ENCODE results near the gene C2orf68. TPM values are rescaled to one million over a fixed set of nuclear protein-coding genes. Genes with fewer than 3 reads are reported as not detected.

The C2orf68 gene
- polyA plus RNA-seq, 3 donors: 24.2 to 32.9 (median 30.7) TPM

GRCh38 chr2:85635636-85636035 is 23.8 kb upstream of the C2orf68 start:
- 100% methylated on average over 2 of the region's 4 CpGs for WGBS (ENCODE audit: insufficient coverage)
- intact Hi-C loops (cut with micrococcal nuclease): loop anchor here in 1 of 2 donors (5.0 to 10.0 kb wide), 2 partner anchors 89 to 177 kb away; no protein-coding TSS in a partner anchor
- Histone ChIP-seq H3K4me1 (ENCODE audit: control insufficient read depth in 1 of 2, insufficient read depth in 2 of 2, low read length in 2 of 2) (no peaks in the 10 kb centered on the region), H3K27ac (ENCODE audit: low read depth in 1 of 2, low read length in 2 of 2) (peak overlapping the region in 1 of 2 donors; percentile 65), H4K20me1 (ENCODE audit: insufficient read depth, low read length) (peaks cover 11% of the 10 kb centered on the region), H3K27me3 (ENCODE audit: control insufficient read depth in 2 of 2, insufficient read depth in 2 of 2, low read length in 2 of 2) (no peaks in the 10 kb centered on the region), H3K79me2 (ENCODE audit: insufficient read depth, low read length) (peaks cover 21% of the 10 kb centered on the region), H3K4me3 (replicated peaks in 1 of 3; ENCODE audit: low read depth in 2 of 3, low read length in 3 of 3) (no peak overlapping the region), H3K36me3 (replicated peaks in 1 of 2; ENCODE audit: control insufficient read depth in 1 of 2, insufficient read depth in 2 of 2, low read length in 2 of 2) (peaks cover 79 to 95% of the 10 kb centered on the region in 2 donors), H2AFZ (ENCODE audit: insufficient read depth, low read depth, low read length, poor library complexity, severe bottlenecking) (no peak overlapping the region), H3K9ac (ENCODE audit: insufficient read depth, low read length, poor library complexity, severe bottlenecking) (no peak overlapping the region), H3K4me2 (replicated peaks; ENCODE audit: extremely low read depth, low read length, poor library complexity, severe bottlenecking) (no peak overlapping the region), H3K9me3 (replicated peaks in 1 of 2; ENCODE audit: control insufficient read depth in 1 of 2, insufficient read depth in 1 of 2, low read length in 2 of 2) (no peaks in the 10 kb centered on the region)
- peaks cover 7% of the 10 kb centered on the region for H3K4me1 Mint-ChIP-seq
- no peaks in the 10 kb centered on the region for H3K27me3 Mint-ChIP-seq (ENCODE audit: low read depth in 3 of 3)
- H3K27ac Mint-ChIP-seq: peak overlapping the region in 3 of 7 donors; percentile 1 to 38 (median 20)
- no peaks in the 10 kb centered on the region for H3K9me3 Mint-ChIP-seq
- TF ChIP-seq, protein P1, sequence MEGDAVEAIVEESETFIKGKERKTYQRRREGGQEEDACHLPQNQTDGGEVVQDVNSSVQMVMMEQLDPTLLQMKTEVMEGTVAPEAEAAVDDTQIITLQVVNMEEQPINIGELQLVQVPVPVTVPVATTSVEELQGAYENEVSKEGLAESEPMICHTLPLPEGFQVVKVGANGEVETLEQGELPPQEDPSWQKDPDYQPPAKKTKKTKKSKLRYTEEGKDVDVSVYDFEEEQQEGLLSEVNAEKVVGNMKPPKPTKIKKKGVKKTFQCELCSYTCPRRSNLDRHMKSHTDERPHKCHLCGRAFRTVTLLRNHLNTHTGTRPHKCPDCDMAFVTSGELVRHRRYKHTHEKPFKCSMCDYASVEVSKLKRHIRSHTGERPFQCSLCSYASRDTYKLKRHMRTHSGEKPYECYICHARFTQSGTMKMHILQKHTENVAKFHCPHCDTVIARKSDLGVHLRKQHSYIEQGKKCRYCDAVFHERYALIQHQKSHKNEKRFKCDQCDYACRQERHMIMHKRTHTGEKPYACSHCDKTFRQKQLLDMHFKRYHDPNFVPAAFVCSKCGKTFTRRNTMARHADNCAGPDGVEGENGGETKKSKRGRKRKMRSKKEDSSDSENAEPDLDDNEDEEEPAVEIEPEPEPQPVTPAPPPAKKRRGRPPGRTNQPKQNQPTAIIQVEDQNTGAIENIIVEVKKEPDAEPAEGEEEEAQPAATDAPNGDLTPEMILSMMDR (IDR thresholded peaks at IDR 0.05): no peak
- H3K4me3 Mint-ChIP-seq: no peak overlapping the region
- no peak for DNase-seq
- peaks cover 81 to 99% of the 10 kb centered on the region in 2 donors for H3K36me3 Mint-ChIP-seq

- intact Hi-C loops (cut with micrococcal nuclease): loop anchor here in 1 of 2 donors (5.0 to 10.0 kb wide), 2 partner anchors 90 to 177 kb away; no protein-coding TSS in a partner anchor
- H3K36me3 ChIP-seq (replicated peaks in 1 of 2; ENCODE audit: control insufficient read depth in 1 of 2, insufficient read depth in 2 of 2, low read length in 2 of 2): peaks cover 81 to 96% of the 10 kb centered on the region in 2 donors
- H3K27ac Mint-ChIP-seq: peak overlapping the region in 5 of 7 donors; percentile 16 to 91 (median 38)
Observed at GRCh38 chr2:85635011-85635410, 23.1 kb upstream of the C2orf68 start.

More at GRCh38 chr2:85635011-85635410, 23.1 kb upstream of the C2orf68 start:
- Mint-ChIP-seq H3K4me3 (no peak overlapping the region), H3K27me3 (ENCODE audit: low read depth in 3 of 3) (no peaks in the 10 kb centered on the region), H3K36me3 (peaks cover 82 to 99% of the 10 kb centered on the region in 2 donors), H3K9me3 (no peaks in the 10 kb centered on the region), H3K4me1 (peaks cover 7% of the 10 kb centered on the region)
- TF ChIP-seq, protein P1 (IDR thresholded peaks at IDR 0.05): no peak
- Histone ChIP-seq H3K79me2 (ENCODE audit: insufficient read depth, low read length) (peaks cover 21% of the 10 kb centered on the region), H3K4me2 (replicated peaks; ENCODE audit: extremely low read depth, low read length, poor library complexity, severe bottlenecking) (no peak overlapping the region), H3K4me1 (ENCODE audit: control insufficient read depth in 1 of 2, insufficient read depth in 2 of 2, low read length in 2 of 2) (no peaks in the 10 kb centered on the region), H3K27me3 (ENCODE audit: control insufficient read depth in 2 of 2, insufficient read depth in 2 of 2, low read length in 2 of 2) (no peaks in the 10 kb centered on the region), H3K4me3 (replicated peaks in 1 of 3; ENCODE audit: low read depth in 2 of 3, low read length in 3 of 3) (no peak overlapping the region), H4K20me1 (ENCODE audit: insufficient read depth, low read length) (peaks cover 11% of the 10 kb centered on the region), H2AFZ (ENCODE audit: insufficient read depth, low read depth, low read length, poor library complexity, severe bottlenecking) (no peak overlapping the region), H3K9me3 (replicated peaks in 1 of 2; ENCODE audit: control insufficient read depth in 1 of 2, insufficient read depth in 1 of 2, low read length in 2 of 2) (no peaks in the 10 kb centered on the region), H3K27ac (ENCODE audit: low read depth in 1 of 2, low read length in 2 of 2) (peak overlapping the region in 1 of 2 donors; percentile 65), H3K9ac (ENCODE audit: insufficient read depth, low read length, poor library complexity, severe bottlenecking) (no peak overlapping the region)
- 56% methylated on average over 4 of the region's 8 CpGs for WGBS (ENCODE audit: insufficient coverage)
- no peak for DNase-seq

Data from CD14-positive monocyte (primary cell).